SKM-1 treated with dmso at 0.1 percent for 144 hours (cell line): ENCODE data around the gene RTN4.

Source experiments
- DNase-seq: peaks from one replicate; lab custom pipeline; 2025; ENCODE audit not compliant: unreplicated experiment; lab: John Stamatoyannopoulos, UW

RTN4 gene

DNA sequence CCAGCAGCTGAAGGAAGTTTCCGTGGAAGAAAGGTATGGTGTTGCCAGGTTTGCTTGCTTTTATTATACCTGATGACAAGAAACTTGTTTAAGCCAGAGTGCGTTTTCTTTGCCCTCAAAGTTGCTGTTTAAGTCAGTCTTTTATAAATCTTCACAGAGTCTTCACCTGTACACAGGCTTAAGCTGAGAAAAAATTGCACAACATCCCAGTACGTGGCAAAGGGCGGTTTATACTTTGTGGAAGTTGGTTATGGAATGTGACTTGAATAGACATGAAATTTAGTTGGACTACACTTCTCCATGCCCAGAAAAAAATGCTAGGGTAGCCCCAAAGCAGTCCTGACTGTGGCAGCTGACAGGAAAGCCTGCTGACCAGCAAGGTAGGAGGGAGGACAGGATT is 121.5 kb downstream of the RTN4 start:
- DNase-seq: no peak

DNA sequence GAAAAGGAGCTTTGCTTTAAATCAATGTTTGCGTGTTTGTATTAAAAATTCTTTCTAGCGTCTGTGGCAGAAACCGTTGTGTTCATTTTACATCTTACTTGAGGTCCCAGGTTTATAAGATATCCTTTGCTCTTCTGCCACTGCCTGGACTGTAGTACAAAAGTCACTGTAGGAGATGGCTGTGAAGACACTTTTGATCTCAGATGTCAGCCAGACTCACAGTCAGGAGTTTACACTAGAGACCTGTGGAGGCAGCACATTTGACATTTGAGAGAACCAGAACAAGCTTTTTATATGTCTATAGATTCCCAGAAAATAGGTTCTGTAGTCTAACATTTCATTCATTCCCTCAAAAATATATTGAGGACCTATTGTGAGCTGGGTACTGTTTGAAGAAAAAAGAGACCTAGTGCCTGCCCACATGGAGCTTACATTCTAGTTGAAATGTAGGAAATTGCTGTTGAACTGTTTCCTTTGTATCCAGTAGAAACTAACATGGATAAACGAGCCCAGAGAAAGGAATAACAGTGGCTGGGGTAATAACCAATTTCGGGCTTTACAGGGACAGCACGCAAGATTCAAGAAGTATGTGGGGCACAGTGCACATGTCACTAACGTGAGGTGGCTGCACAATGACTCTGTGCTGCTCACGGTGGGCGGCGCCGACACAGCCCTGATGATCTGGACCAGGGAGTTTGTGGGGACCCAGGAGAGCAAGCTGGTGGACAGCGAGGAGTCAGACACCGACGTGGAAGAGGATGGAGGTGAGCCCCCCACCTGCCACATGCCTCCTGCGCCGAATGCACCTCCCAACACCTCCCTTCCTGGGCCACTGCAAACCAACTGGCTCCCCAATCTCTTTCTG is 122.3 kb downstream of the RTN4 start:
- DNase-seq: no peak

DNA sequence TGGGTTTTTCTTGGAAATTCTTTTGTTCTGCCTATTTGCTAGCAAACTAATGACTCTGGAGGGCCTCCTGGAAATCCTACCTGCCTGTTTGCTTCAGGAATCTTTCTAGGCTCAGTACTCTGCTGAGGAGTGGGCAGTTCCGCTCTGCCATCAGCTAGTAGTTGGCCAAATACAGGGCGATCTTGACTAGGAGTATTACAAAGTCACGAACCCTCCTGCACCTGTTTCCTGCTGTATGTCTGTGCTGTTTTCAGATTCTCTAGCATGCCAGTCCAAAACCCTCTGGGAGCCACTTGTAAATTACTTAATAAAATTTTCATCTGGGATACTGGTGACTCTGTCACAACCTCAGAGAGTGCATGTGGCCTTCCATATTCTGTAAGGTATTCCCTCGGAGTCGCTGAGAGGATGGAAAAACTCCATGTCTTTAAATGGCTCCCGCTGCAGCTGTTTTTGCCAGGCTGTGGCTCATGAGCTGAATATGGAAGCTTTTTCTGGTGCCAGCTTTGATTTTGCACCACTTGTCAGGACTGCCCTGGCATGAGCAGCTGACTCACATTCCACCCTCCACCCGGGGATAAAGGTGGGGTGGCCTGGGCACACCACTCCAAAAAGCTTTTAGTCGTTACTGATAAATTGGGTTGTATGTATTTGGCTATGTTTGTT is 123.0 kb downstream of the RTN4 start:
- DNase-seq: no peak

DNA sequence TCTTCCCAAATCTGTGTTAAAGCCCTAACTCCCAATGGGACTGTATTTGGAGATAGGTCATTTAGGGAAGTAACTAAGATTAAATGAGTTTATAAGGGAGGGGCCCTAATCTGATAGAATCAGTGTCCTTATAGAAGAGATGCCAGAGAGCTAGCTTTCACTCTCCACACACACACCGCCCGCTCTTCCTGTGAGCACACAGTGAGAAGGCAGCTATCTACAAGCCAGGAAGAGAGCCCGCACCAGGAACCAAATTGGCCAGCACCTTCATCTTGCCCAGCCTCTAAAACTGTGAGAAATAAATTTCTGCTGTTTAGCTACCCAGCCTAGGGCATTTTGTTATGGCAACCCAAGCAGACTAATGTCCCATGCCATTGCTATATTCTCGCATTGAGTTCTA is 125.2 kb downstream of the RTN4 start:
- DNase-seq: no peak

- DNase-seq: no peak
Measured at GRCh38 chr2:54924121-54924520, 126.1 kb downstream of the RTN4 start.
